ENCODE data around the gene GAL3ST3. TPM values are rescaled to one million over a fixed set of nuclear protein-coding genes. Genes with fewer than 3 reads are reported as not detected.
A peak's percentile ranks its signal among the peaks of the same experiment; 100 is the strongest.

GAL3ST3 gene
- total RNA-seq, 6 donors from 2014 or later = 2.4 TPM; not detected in 5

DNA sequence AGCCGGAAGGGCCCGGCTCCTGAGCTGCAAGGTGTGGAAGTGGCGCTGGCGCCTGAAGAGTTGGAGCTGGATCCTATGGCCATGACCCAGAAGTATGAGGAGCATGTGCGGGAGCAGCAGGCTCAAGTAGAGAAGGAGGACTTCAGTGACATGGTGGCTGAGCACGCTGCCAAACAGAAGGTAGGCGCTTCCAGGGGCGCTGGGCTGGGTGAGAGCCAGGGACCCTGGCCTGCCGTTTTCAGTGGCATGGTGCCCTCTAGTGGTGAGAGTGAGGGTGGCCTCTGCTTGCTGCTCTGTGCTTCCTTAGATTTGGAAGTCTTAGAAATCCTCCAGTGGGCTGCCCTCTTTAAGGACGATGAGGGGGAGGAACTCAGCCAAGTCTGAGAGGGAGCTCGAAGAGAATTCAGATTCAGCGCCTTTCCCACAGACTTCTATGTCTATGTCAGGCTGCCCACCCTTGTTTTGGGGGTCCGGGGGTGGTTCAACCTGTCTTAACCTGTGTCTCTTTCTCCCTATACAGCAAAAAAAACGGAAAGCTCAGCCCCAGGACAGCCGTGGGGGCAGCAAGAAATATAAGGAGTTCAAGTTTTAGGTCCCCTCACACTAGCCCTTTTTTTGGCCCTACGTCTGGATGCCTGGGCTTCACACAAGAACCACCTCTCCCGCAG lies 19.3 kb upstream of the GAL3ST3 start:
- no peak for TF ChIP-seq POLR2AphosphoS5 (IDR thresholded peaks at IDR 0.05)
- TF ChIP-seq, protein P1, sequence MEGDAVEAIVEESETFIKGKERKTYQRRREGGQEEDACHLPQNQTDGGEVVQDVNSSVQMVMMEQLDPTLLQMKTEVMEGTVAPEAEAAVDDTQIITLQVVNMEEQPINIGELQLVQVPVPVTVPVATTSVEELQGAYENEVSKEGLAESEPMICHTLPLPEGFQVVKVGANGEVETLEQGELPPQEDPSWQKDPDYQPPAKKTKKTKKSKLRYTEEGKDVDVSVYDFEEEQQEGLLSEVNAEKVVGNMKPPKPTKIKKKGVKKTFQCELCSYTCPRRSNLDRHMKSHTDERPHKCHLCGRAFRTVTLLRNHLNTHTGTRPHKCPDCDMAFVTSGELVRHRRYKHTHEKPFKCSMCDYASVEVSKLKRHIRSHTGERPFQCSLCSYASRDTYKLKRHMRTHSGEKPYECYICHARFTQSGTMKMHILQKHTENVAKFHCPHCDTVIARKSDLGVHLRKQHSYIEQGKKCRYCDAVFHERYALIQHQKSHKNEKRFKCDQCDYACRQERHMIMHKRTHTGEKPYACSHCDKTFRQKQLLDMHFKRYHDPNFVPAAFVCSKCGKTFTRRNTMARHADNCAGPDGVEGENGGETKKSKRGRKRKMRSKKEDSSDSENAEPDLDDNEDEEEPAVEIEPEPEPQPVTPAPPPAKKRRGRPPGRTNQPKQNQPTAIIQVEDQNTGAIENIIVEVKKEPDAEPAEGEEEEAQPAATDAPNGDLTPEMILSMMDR (IDR thresholded peaks at IDR 0.05) = peak; percentile 81 to 89 (median 84)
- H3K27me3 ChIP-seq = no peaks in the 10 kb centered on the region
- H3K27ac ChIP-seq = peak overlapping the region; percentile 93 to 99 (median 96)
- peaks cover 30 to 42% (median 34%) of the 10 kb centered on the region in 4 donors for H3K4me1 ChIP-seq
- peaks cover 12 to 56% (median 46%) of the 10 kb centered on the region in 4 donors for H3K36me3 ChIP-seq
- ATAC-seq (ENCODE audit: low FRiP score in 2 of 2) (peak; percentile 55 to 86), DNase-seq (peak; percentile 59 to 74)
- 53 to 54% methylated on average over 12 to 17 of the region's 17 CpGs for WGBS, 2 donors
- H3K9me3 ChIP-seq = no peaks in the 10 kb centered on the region
- no peak overlapping the region for H3K4me3 ChIP-seq

DNA sequence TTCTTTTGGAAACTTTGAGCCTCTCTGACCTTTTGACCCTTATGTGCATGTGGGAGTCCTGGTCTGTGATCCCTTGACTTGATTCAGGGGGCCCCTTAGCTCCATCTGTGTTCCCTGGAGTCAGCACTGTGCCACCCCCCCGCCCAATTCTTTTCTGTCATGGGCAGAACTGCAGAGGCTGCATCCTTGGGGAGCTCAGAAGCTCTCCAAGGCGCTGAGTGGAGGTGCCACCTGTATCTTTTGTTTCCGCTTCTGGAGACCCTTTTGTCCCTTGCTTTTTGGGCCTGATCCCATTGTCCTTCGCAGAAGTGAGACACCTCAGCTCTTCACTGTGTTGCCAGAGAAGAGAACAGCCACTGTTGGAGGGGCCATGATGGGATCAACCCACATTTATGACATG lies 18.7 kb upstream of the GAL3ST3 start:
- Histone ChIP-seq H3K27me3 (no peaks in the 10 kb centered on the region), H3K36me3 (peaks cover 17 to 63% (median 52%) of the 10 kb centered on the region in 4 donors), H3K4me1 (peaks cover 30 to 40% (median 31%) of the 10 kb centered on the region in 4 donors), H3K27ac (peak overlapping the region in 3 of 4 donors; percentile 95 to 99 (median 97)), H3K4me3 (no peak overlapping the region), H3K9me3 (no peaks in the 10 kb centered on the region)
- ATAC-seq (ENCODE audit: low FRiP score in 2 of 2) (no peak), DNase-seq (no peak)
- WGBS, 2 donors = 84 to 96% methylated on average over 4 of the region's 4 CpGs
- TF ChIP-seq POLR2A (IDR thresholded peaks at IDR 0.05) (no peak), EP300 (IDR thresholded peaks at IDR 0.05) (no peak), POLR2AphosphoS5 (IDR thresholded peaks at IDR 0.05) (no peak)
- TF ChIP-seq, protein P1 (IDR thresholded peaks at IDR 0.05) = no peak

DNA sequence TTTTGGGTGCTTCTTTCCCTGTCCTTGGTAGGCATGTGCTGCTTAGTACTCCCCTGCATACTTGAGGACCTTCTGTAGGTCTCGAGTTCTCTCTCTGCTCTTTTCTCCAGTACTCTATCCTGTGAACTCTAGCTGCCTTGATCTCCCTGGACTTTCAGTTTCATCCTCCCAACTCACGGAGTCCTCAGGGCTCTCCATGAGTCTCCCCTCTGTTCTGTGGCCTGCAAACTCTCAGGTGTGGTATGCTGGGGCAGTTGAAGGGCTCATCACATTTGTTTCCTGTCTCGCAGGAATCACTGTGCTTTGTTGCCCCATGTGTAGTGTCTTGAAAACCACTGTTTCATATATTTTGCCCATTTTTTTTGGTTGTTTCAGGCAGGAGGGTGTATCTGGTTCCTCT lies 17.8 kb upstream of the GAL3ST3 start:
- DNase-seq = no peak
- WGBS, 2 donors = 70 to 92% methylated on average over 3 of the region's 3 CpGs
- peaks cover 20 to 72% (median 58%) of the 10 kb centered on the region in 4 donors for H3K36me3 ChIP-seq
- H3K9me3 ChIP-seq = no peaks in the 10 kb centered on the region
- peak overlapping the region in 1 of 4 donors; percentile 99 for H3K27ac ChIP-seq
- no peak overlapping the region for H3K4me3 ChIP-seq
- TF ChIP-seq, protein P1 (IDR thresholded peaks at IDR 0.05) = no peak
- TF ChIP-seq EP300 (IDR thresholded peaks at IDR 0.05) = no peak
- no peak for TF ChIP-seq POLR2A (IDR thresholded peaks at IDR 0.05)
- no peak for TF ChIP-seq POLR2AphosphoS5 (IDR thresholded peaks at IDR 0.05)
- H3K4me1 ChIP-seq = peaks cover 24 to 31% (median 29%) of the 10 kb centered on the region in 4 donors
- ATAC-seq (ENCODE audit: low FRiP score in 2 of 2) = no peak
- no peaks in the 10 kb centered on the region for H3K27me3 ChIP-seq

DNA sequence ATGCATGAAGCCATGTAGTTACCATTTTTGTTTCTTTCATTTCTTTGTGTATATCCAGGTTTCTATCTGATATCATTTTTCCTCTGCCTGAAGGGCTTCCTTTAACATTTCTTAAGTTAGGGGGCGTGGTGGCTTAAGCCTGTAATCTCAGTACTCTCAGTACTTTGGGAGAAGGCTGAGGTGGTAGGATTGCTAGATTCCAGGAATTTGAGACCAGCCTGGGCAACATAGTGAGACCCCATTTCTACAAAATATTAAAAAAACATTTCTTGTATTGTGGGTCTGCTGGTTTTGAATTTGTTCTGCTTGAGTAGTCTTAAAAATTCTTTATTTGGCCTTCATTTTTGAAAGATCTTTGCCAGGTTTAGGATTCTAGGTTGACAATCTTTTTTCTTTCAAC lies 15.6 kb upstream of the GAL3ST3 start:
- 95 to 100% methylated on average over 1 of the region's 1 CpG for WGBS, 2 donors
- H3K4me3 ChIP-seq = no peak overlapping the region
- no peak for DNase-seq
- H3K27ac ChIP-seq = no peak overlapping the region
- ATAC-seq (ENCODE audit: low FRiP score in 2 of 2) = no peak
- H3K36me3 ChIP-seq = peaks cover 40 to 93% (median 80%) of the 10 kb centered on the region in 4 donors
- H3K4me1 ChIP-seq = peaks cover 17 to 22% (median 19%) of the 10 kb centered on the region in 4 donors
- no peaks in the 10 kb centered on the region for H3K9me3 ChIP-seq
- TF ChIP-seq POLR2AphosphoS5 (IDR thresholded peaks at IDR 0.05) = no peak
- TF ChIP-seq EP300 (IDR thresholded peaks at IDR 0.05) = no peak
- no peak for TF ChIP-seq POLR2A (IDR thresholded peaks at IDR 0.05)
- TF ChIP-seq, protein P1 (IDR thresholded peaks at IDR 0.05) = no peak
- H3K27me3 ChIP-seq = no peaks in the 10 kb centered on the region

DNA sequence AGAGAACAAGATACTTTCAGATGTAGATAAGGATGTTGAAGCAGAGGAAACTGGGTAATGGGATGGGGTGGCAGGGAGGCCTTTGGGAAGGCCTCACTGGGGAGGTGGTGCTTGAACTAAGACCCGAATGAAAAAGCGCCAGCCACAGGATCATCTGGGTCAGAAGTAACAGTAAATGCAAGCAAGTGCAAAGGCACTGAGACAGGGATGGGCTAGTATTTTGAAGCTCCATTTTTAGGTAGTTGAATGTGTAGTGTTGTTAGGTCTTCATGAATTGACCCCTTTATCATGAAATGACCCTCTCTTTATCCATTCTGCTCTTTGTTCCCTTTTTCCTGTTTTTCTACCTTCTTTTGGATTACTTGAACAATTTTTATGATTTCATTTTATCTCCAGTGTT lies 14.9 kb upstream of the GAL3ST3 start:
- Histone ChIP-seq H3K36me3 (peaks cover 47 to 100% (median 85%) of the 10 kb centered on the region in 4 donors), H3K27ac (no peak overlapping the region), H3K27me3 (no peaks in the 10 kb centered on the region), H3K4me3 (no peak overlapping the region), H3K4me1 (peaks cover 11 to 15% (median 12%) of the 10 kb centered on the region in 4 donors), H3K9me3 (no peaks in the 10 kb centered on the region)
- TF ChIP-seq POLR2A (IDR thresholded peaks at IDR 0.05) (no peak), POLR2AphosphoS5 (IDR thresholded peaks at IDR 0.05) (no peak), EP300 (IDR thresholded peaks at IDR 0.05) (no peak)
- TF ChIP-seq, protein P1 (IDR thresholded peaks at IDR 0.05) = no peak
- WGBS, 2 donors = 98 to 100% methylated on average over 2 of the region's 2 CpGs
- ATAC-seq (ENCODE audit: low FRiP score in 2 of 2) (no peak), DNase-seq (no peak)
